Astrocyte of the cerebellum (primary cell): Measurements from ENCODE around the gene CDKN1C.
A peak's percentile ranks its signal among the peaks of the same experiment; 100 is the strongest.

Source experiments
- DNase-seq: peaks from one replicate; pipeline ENCODE4 v3.0.0-alpha.2; 2011; ENCODE audit warnings: low read depth
- H3K4me3 ChIP-seq: 2 replicates; pipeline ENCODE4 v1.5.1; 2011; ENCODE audit warnings: mild to moderate bottlenecking, low read depth, low read length, moderate library complexity
- in situ Hi-C: cut with HindIII; loops from 2 replicates; pipeline ENCODE4 v1.10.0; 2017; ENCODE audit warnings: low sequenced_read_pairs
- TF ChIP-seq, protein P1 (sequence below): IDR thresholded peaks from 2 replicates; pipeline ENCODE4 v1.5.1; 2012; ENCODE audit warnings: low read length, low read depth, moderate library complexity, mild to moderate bottlenecking; ENCODE audit errors: missing control alignments

Gene CDKN1C

DNA sequence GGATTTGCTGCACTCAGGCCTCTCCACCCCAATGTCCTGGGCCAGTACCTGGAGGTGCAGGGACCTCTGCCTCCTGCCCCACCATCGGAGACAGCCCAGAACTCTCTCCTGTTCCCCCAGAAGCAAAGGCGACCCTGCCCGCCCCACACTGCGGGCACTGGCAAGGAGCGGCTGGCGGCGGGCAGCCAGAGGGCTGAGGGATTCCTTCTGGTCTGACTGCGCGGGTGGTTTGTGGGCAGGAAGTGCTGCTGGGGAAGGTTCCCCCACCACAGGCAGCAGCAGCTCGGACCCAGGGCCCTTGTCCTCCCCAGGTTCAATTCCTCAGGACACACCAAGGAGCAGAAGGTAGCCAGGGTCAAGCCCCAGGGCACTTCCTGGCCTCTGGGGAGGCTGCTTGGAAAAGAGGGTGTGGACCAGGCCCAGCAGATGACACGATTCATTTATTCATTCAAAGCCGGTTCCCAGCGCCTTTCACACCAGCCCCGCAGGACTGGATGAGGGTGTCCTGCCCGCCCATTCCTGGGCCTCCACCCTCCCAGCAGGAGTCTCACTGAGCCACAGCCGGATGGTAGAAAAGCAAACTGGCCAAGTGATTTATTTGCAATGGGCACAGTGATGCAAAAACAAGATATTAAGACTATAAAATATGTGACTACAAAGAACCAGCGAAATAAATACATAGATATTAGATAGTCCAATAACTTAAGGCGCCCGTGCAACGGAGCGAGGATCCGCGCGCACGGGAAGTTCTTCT is 42.5 kb upstream of the CDKN1C start:
- no peak for DNase-seq
- TF ChIP-seq, protein P1, sequence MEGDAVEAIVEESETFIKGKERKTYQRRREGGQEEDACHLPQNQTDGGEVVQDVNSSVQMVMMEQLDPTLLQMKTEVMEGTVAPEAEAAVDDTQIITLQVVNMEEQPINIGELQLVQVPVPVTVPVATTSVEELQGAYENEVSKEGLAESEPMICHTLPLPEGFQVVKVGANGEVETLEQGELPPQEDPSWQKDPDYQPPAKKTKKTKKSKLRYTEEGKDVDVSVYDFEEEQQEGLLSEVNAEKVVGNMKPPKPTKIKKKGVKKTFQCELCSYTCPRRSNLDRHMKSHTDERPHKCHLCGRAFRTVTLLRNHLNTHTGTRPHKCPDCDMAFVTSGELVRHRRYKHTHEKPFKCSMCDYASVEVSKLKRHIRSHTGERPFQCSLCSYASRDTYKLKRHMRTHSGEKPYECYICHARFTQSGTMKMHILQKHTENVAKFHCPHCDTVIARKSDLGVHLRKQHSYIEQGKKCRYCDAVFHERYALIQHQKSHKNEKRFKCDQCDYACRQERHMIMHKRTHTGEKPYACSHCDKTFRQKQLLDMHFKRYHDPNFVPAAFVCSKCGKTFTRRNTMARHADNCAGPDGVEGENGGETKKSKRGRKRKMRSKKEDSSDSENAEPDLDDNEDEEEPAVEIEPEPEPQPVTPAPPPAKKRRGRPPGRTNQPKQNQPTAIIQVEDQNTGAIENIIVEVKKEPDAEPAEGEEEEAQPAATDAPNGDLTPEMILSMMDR, result no peak
- in situ Hi-C loops, result no loop called here
- peak overlapping the region; percentile 62 for H3K4me3 ChIP-seq

DNA sequence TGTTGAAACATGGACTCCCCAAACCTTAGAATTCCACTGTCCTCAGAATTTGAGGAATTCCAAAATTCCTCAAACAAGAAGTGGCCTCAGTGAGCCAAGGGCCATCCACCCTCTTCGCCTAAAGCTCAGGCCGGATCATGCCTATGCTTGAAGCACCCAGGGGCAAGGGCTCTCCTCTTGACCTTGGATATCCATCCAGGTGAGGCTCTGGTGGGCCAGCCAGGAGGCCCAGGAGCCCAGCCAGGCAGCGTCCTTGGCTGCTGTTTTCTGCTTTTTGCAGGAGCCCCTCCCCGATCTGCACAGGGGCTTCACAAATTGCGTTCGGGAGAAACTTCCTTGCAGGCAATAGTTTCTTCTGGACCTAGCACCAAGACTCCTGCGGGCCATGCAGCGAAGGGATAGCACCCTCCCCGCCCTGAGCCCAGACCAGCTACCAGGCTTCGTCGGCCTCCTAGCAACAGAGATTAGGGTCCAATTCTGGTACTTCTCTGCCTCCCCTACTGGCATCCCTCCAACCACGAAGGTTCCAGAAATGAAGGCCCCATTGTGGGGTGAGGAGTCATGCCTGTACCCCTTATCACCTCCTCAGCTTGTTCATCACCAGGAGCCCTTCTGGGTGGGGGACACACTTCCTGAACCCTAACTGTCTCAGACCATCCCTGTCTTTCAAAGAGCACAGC is 41.7 kb upstream of the CDKN1C start:
- DNase-seq, result no peak
- TF ChIP-seq, protein P1, result no peak
- H3K4me3 ChIP-seq, result peak overlapping the region; percentile 62
- in situ Hi-C loops, result no loop called here

DNA sequence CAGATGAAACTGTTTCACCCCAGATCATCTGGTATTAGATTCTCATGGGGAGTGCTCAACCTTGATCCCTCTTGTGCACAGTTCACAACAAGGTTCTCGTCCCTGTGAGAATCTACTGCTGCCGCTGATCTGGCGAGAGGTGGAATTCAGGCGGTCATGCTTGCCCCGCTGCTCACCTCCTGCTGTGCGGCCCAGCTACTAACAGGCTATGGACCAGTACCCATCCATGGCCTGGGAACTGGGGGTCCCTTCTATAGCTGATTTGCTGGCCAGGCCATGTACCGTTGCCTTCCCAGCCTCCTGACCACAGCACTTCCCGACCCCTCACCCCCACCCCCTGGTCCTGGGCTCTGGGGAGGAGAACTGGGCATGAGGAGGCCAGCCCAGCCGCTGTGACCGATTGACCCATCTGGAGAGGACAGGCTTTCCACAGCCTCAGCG is 41.1 kb upstream of the CDKN1C start:
- TF ChIP-seq, protein P1, result no peak
- H3K4me3 ChIP-seq, result no peak overlapping the region
- in situ Hi-C loops, result no loop called here
- no peak for DNase-seq

DNA sequence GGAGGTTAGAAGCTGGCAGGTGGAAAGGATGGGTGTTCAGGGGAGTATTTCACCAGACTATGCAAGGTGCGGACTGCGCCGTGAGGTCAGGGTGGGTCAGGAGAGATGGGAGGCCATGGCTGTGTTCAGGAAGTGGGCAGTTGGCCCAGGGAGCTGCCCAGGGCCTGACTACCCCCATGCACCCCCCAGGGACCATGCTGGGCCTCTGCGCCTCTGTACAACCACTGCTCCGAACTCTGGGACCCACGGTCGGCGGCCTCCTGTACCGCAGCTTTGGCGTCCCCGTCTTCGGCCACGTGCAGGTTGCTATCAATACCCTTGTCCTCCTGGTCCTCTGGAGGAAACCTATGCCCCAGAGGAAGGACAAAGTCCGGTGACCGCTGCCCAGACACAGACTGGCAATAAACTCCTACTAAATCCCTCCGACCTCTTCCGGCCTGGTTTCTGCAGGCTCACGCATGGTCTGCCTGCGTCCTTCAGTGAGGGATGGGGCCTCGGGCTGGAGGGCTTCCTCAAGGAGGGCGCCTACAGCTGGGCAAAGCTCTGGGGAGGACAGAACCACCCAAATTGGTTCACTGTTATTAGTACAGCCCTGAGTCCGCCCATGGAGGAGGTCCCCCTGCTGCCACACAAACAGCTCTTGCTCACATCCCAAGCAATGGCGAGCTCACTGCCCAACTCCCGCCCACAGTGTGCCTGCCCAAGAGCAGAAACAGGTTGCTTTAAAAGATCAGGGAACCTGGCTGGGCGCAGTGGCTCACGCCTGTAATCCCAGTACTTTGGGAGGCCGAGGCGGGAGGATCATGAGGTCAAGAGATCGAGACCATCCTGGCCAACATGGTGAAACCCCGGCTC is 39.5 kb upstream of the CDKN1C start:
- TF ChIP-seq, protein P1, result no peak
- in situ Hi-C loops, result no loop called here
- DNase-seq, result no peak
- no peak overlapping the region for H3K4me3 ChIP-seq

DNA sequence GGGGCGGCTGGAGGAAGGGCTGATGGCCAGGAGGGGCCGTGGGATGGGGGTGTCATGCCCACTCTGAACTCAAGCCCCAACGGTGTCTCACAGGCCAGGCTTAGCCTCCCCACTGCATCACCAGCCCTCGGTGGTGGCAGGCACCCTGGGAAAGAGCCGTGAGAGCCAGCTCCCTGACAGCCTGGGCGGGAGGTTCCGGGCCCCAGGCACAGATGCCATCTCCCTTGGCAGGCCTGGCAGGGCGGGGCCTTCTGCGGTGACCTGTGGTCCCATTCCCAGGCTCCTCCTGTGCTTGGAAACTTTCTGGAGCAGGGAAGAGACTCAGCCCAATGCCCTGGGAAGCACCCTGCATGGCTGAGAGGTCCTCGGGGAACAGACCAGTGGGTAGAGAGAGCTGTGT is 38.8 kb upstream of the CDKN1C start:
- TF ChIP-seq, protein P1, result no peak
- DNase-seq, result no peak
- in situ Hi-C loops, result no loop called here
- H3K4me3 ChIP-seq, result no peak overlapping the region

DNA sequence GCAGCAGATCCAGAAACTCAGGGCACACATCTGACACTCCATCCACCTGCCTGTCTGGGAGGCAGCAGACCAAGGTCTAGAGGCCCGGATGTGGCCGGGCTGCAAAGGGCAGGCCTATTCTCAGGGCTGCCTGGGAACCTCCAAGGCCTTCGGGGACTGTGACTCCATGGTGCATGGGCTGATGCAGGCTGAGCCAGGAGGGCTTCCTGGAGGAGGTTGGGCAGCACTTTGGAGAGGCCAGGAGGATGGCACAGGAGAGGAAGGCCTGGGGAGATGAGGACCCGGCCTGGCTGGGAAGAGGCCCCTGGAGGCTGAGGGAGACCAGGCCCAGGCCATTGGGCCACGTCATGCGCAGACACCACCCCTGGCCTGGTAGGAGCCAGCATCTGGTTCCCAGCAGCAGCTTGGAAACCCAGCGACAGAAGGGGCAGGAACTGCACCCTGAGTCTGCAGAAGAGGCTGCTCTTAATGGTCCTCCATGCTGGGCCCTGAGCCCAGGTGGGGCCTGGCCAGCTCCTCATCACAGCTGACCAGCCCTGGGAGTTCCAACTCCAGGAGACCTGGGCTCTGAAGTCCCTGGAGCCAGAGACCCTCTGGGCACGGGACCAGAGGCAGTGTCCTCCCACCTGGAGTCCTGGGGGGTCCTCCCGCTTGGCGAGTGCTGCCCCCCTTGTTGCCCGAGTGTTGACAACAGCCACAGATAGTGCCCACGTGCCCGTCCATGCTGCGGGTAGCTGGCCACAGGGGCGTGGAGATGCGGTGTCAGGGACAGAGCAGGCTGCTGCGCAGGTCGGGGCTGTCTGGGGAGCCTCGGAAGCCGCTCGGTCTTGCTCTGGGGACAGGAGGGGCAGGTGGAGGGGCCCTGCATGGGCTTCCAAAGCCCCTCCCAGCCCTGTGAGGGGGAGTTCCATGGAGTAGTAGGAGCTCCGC is 38.1 kb upstream of the CDKN1C start:
- no peak for DNase-seq
- H3K4me3 ChIP-seq, result no peak overlapping the region
- TF ChIP-seq, protein P1, result no peak
- in situ Hi-C loops, result no loop called here
